ENCODE results near the gene COL8A2.
A peak's percentile ranks its signal among the peaks of the same experiment; 100 is the strongest.
"Not testable (repeated sequence)": the region's sequence is repeated elsewhere in the genome, so short reads cannot be mapped to it uniquely, and the experiment has no call there.

The COL8A2 gene

DNA sequence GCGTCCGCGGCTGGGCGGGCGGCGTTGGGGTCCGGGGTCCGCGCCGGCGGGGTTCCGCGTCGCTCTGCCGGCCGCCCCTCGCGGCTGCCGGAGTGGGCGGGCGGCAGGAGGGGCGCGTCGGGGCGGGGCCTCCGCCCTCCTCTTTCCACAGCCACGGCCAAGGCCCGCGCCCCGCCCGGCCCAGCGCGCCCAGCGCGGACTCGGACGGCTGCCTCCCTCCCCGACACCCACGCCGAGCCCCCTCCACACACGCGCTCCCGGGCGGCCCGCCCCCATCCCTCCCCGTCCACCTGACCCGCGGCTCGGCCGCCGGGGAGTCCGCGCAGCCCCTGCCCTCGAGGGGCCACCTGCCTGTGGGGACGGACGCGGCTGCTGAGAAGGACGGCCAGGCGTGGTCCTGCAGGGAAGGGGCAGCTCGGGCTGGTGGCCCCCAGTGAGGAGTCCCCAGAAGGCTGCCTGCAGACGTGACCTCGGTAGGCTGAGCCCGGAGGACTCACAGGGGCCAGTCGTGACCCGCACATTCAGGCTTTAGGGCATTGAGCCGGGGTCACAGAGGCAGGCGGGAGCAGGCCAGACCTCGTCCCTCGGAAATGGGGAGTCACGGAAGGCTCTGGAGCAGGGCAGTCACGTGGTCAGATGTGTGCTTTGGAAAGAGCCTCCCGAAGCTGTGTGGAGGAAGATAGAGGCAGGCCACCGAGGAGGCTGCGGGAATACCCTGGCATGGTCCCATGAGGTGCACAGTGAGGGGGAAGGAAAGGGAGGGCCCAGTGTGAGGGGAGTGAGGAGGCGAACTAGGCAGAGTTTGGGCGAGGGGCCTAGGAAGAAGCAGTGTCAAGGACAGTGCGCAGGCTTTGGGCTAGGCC lies at the start of gene COL8A2:
TSS of gene COL8A2 (minus strand) at position 94 of the 863 bp plus-strand sequence. CDS start 24,980 bp downstream, outside the sequence.
- DNase-seq (ENCODE audit: low read depth) = no peak

DNA sequence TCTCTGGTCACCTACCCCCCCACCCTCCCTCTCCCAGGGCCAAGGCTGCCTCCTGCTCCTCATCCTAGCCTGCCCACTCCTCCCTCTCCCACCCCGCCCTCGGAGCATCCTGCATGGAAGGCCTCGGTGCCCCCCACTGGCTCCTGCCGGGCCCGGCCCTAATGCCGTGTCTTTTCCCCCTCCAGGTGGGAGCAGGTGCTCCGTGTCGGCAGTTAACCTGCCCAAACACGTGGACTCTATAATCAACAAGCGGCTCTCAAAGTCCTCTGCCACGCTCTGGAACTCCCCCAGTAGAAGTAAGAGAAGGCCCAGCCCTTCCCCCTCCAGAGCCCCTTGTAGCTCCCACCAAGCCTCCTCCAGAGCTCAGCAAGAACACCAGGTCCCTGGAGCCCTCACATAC lies 49.7 kb upstream of the COL8A2 start:
- DNase-seq (ENCODE audit: low read depth) = no peak

DNA sequence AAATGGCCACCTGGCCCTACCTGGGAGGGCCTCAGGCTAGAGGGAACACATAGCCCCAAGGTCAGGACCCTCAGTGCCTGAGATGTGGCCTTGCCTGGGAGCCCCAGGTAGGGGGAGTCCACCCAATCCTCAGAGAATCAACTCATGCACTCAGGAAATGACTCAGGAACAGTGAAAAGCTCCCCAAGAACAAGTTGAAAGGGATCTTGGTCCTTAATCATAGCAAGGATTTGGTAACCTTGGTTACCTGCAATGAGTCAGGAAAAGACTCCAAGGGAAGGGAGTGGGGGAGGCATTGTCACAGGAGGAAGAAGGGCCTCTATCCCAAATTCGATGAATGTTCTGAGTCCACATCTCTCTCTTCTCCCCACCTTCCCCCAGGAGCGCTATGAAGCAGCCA lies 48.0 kb upstream of the COL8A2 start:
- no peak for DNase-seq (ENCODE audit: low read depth)

DNA sequence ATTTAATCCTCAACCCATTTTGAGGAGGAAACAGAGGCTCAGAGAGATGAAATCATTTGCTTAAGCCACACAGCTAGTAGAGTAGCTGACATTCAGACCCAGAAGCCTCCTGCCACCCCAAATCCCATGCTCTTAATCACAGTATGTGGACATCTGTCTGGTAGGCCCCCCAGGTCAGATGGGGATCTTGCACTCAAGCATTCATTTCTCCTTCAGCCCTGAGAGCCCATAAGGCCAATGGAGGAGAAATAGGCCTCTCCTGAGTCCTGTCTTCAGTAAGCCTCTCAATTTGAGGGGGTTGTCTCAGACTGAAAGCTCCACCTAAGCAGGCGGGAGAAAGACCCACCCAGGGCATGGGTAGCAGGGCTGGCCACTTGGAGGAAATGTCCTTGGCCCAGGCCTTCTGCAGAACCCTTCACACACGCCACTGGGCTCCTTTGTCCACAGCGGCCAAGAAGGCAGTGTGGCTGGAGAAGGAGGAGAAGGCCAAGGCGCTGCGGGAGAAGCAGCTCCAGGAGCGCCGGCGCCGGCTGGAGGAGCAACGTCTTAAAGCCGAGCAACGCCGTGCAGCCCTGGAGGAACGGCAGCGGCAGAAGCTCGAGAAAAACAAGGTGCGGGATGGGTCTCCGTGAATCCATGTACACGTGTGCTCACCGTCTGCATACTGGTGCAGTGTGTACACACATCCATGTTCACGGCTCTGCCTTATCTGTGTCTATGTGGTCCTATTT lies 47.2 kb upstream of the COL8A2 start:
- DNase-seq (ENCODE audit: low read depth) = no peak

DNA sequence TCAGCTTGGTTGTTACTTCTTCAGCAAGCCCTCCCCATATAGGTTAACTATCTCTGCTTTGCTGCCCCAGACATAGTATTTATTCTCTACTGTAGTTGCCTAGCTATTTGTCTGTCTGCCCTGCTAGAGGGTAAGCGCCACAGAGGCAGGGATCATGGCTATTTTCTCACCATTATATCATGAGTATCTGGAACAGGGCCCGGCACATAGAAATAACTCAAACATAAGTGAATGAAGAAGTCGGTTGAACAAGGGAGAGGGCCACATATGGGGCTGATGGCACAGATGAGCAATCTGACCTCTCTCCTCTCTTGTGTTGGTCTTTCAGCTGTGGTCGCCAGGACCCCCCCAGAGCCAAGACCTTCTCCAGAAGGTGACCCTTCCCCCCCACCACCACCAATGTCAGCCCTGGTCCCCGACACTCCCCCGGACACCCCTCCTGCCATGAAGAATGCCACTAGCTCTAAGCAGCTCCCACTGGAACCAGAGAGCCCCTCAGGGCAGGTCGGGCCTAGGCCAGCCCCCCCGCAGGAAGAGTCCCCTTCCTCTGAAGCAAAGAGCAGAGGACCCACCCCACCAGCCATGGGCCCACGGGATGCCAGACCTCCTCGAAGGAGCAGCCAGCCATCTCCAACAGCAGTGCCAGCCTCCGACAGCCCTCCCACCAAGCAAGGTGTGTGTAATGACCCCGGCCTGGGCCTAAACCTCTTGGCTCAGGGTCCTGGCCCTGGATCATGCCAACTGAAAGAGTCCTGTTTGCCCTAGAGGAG lies 45.8 kb upstream of the COL8A2 start:
- no peak for DNase-seq (ENCODE audit: low read depth)

DNA sequence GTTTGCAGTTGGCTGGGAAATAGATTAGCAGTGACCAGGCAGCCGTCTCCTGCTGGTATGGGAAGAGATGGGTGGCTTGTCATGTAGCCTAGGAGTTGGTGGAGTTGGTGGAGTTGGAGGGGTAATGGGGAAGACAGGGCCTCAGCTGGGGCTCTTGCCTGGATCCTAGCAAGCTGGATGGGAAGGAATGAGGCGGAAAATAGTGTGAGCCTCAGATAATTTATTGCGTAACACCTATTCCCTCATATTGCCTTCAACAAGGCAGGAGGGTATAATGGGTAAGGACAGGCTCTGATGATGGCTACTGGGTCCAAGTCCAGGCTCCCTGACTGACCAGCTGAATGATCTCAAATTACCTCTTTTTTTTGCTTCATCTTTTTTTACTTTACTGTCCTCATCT lies 43.5 kb upstream of the COL8A2 start:
- DNase-seq (ENCODE audit: low read depth) = no peak

DNA sequence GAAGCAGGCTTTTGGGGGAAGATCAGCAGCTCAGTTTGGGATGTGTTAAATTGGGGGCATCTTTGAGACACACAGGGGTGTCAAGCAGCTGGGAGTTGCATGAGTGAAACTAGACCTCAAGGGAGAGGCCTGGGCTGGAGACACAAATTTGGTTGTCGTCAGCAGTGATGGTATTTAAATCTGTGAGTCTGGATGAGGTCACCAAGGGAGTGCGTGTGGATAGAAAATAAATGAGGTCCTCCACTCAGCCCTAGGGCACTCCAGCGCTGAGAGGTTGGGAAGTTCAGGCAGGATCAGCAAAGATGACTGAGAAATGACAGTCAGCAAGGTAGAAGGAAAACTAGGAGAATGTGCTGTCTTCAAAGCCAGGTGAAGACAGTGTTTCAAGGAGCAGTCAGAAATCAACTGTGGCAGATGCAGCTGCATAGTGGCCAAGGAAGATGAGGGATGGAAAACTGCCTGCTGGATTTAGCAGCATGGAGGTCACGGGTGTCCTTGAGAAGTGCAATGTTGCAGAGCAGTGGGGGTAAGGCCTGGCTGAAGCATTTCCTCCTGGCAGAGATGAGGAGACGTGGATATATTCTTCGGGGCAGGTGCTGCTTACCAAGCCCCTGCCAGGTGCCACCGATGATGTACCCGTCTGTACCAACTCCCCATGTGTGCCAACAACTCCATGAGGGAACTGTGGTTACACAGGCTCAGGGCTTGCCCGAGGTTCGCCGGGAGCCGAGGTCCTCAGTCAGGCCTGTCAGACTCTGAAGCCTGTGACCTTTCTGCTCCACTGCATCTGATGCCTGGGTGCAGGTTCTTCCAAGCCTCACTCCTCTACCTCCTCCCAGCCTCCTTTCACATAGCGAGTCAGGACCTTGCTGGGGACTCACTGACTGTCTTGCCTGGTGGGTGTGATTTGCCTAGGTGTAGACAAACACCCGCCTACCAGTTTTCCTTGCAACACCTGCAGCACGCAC lies 42.2 kb upstream of the COL8A2 start:
- DNase-seq (ENCODE audit: low read depth) = peak; percentile 39

DNA sequence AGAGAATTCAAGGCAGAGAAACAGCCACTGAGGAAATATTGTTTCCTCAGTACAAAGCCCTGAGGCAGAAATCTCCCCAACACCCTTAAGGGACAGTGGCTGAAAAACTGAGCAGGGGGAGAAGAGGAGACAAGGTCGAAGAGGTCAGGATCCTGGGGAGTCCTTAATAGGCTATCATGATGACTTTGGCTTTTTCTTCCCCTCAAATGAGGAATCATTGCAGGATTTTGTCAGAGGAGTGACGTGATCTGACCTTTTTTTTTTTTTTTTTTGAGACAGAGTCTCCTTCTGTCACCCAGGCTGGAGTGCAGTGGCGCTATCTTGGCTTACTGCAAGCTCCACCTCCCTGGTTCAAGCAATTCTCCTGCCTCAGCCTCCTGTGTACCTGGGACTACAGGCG lies 41.1 kb upstream of the COL8A2 start:
- DNase-seq (ENCODE audit: low read depth) = no peak

DNA sequence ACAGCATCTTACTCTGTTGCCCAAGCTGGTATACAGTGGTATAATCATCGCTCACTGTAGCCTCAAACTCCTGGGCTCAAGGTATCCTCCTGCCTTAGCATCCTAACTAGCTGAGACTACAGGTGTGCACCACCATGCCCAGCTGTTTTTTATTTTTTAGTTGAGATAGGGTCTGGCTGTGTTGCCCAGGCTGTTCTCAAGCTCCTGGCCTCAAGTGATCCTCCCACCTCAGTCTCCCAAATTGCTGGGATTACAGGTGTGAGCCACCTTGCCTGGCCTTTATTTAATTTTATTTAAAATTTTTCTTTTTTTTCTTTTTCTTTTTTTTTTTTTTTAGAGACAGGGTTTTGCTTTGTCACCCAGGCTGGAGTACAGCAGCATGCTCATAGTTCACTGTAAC lies 40.1 kb upstream of the COL8A2 start:
- DNase-seq (ENCODE audit: low read depth) = no peak

DNA sequence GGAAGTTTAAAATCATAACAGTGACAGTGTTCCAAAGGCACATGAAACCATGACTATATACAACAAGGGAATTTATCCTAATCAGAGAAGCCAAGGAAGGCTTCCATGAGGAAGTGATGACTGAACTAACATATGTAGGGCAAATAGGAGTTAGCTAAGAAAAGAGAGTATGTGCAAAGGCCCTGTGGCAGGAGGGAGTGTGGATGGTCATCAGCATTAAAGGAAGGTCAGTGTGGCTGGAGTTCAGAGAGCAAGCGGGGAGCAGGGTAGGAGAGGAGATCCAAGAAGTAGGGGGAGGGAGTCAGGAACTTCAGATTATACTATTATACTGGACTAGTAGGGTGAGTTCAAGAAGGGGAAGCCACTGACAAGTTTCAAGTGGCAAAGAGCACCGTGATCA lies 39.3 kb upstream of the COL8A2 start:
- DNase-seq (ENCODE audit: low read depth) = no peak

DNA sequence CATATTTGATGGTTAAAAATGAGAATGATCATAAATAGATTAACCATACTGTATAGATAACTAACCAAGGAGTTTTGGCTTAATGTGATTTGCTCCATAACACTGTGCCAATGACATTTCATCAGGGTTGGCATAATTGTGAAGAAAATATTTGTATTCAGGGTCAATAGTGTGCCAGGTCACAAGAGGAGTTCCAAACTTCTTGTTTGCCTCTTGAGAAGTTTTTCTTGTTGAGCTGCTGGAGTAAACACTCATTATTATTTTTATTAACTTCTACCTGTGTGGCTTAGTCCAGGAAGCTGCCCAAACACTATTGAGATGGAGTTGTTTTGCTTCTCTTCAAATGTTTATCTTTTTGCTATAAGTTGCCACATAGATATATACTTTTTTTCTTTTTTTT lies 38.4 kb upstream of the COL8A2 start:
- no peak for DNase-seq (ENCODE audit: low read depth)

DNA sequence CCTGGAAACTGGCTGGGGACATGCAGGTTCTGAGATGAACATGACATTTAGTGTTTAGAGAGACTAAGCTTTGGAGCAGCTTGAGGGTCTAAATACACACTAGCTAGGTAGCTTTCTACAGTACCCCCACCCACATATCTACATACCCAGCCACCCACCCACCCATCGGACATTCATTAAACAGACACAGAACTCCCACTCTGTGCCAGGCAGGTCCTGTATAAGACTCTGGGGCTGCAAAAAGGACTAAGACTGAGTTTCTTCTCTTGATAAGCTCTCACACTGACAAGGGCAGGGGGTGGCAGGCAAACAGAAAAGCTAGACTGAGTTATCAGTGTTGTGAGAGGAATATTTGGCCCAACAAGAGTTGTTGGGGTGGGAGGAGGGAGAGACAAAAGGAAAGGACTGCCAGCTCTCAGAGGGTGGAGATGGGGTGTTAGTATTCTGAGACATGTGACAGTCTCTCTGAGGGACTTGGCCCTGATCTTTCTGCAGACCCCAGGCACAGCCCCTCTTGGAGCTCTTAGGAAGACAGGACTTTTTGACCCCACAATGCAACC lies 37.7 kb upstream of the COL8A2 start:
- no peak for DNase-seq (ENCODE audit: low read depth)

DNA sequence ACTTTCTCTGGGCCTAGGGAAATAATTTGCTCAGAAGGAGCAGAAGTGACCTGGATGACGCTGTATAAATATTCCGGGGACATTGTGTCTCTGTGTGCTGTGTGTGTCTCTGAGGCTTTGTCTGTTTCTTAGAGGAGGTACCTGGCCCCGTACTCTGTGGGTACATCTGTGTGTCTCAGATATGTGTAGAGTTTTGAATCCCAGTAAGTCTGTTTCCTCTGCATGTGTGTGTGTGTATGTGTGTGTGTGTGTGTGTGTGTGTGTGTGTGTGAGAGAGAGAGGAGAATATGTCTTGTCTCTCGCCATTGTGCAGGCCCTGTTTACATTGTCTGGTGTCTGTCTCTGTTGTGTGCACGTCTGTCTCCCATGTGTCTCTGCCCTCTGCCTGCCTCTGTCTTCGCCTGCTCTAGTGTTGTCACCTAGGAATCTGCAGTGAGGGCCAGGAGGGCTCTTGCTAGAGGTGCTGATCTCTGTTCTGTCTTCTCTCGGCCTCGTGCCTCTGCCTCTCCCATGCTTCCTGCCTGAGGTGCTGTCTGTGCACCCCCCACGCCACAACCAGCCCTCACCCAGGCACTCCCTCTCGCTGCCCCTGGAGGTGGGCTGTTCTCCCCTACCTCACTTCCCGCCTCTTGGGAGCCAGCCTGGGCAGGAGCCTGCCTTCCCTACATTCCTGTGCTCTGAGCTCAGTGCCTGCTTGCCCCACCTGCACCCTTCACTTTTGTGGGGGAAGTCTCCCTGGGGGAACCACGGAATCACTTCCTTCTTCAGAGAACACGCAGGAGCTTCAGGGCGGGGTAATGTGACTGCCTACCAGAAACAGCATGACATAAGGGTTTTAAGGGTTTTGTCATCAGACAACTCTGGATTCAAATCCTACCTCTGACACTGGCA lies 36.9 kb upstream of the COL8A2 start:
- DNase-seq (ENCODE audit: low read depth) = no peak

DNA sequence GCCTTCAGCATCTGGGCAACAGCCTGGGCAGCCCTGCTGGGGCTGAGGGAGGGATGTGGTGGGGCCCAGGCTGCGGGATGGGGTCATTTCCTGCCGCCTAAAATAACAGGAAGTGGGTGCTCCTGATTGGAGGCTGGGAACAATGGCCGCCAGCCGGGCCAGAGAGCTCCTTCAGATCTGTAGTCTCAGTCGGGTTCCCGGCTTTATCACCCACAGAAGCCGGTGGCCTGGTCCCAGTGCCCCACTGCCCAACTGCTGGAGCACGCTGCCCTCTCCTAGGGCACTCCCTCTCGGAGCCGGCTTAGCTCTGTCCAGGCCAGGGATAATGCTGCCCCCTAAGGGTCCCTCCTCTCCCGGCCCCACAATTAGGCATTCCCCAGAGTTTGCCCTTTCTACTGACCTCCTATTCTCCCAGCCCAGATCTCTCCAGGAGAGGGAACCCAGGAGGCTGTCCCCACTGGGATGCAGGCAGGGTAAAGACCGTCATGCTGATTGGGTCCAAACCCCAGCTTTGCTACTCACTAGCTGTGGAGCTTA lies 36.0 kb upstream of the COL8A2 start:
- peak; percentile 56 for DNase-seq (ENCODE audit: low read depth)

DNA sequence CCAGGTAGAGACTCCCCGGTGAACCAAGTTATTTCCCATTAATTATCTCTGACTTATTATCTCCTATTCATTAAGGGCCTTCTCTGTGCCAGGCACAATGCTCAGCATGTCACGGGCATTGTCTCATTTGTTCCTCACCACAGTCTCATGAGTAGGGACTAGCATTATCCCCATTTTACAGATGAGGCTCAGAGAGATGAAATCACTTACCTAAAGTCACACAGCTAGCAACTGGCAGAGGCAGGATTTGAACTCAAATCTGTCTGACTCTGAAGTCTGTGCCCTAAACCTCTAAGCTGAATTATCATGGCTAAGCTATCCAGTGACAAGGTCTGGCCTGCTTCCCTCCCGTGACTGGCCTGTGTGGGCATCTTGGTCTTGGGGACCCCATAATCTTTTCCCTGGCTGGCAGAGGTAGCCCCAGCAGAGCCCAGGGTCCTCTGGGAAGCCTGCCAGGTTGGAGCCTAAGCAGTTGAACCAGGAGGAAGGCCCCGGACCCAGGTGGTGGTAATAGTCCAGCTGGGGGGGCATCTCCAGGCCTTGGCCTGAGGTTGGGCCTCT lies 35.4 kb upstream of the COL8A2 start:
- DNase-seq (ENCODE audit: low read depth) = no peak

DNA sequence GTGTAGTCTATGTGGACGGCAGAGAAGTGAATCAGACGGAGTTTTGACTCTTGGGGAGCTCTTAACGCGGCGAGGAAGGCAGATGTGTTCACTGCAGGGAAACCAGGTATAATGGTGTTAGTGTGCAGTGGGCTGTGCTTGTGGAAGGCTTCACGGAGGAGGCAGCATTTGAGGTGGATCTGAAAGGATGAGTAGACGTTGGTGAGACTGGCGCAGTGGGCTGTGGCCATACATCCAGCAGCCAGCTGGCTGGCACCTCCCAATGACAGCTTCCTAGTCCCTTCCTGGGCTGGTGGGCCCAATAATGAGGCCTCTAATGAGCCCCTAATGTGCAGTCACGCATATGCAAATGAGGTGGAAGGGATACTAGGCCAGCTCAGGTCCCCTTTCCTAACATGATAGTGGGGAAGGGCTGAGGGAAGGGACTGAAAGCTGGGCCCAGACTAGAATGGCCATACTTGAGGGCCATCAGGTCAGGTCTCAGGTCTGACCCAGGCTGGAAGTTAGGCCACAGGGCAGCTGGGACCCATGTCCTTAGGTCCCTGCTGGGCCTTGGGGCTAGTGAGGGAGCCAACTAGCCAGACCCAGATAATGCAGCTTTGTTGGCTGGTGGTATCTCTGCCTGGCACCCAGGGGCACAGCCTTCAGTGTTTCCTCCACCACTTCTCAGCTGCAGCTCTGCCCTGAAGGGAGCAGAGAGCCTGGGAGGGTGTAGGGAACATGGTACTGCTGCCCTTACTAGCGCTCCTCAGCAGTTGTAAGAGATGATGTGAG lies 34.8 kb upstream of the COL8A2 start:
- no peak for DNase-seq (ENCODE audit: low read depth)

DNA sequence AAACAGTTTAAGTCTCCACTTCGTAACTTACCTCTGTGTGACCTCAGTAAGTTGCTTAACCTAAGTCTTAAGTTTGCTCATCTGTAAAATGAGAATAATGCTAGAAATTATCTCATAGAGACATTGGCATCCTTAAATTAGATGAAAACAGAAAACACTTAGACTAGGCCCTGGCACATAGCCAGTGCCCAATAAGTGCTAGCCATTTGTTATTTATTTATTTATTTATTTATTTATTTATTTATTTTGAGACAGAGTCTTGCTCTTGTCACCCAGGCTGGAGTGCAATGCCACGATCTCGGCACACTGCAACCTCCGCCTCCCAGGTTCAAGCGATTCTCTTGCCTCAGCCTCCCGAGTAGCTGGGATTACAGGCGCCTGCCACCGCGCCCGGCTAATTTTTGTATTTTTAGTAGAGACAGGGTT lies 33.8 kb upstream of the COL8A2 start:
- DNase-seq (ENCODE audit: low read depth) = not testable (repeated sequence)

DNA sequence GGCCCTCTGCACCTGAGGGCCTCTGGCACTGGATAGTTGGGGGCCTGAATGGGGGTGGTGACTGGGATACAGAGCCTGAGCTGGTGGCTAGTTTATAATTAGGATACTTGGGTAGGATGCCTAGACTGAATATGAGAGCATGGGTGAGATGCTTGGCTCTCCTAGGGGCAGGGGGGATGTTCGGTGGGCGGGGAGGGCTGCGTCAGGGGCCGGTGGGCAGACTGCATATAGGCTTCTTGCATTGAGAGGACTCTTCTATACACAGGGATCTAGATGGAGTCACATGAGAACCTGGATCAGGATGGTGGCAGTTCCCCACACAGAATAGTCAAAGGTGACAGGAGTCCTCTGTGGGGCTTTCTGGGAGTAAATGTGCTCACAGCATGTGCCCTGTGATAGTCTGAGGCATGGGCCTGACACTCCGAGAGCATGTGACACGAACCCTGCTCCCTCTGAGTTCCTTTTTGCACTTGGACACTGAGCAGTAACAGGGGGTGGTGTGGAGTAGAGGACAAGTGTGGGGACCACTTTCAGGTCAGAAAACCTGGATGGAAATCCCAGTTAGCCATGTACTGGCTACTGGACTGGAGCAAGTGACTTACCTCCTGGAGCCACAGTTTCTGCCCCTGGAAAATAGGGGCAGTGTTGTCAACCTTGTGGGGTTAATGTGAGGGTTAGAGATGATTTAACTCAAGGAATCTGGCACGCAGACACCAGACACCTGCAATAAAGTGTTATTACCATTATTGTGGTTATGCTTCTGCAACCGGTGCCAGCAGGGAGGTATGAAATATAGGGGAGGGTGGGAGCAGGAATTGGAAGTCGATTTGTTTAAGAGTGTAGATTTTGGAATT lies 33.2 kb upstream of the COL8A2 start:
- no peak for DNase-seq (ENCODE audit: low read depth)

All from fibroblast of gingiva (primary cell).